Fibroblast of lung (primary cell): ENCODE measurements around the gene PTPRN.

Experiments used
- EZH2 ChIP-seq: IDR thresholded peaks from 2 replicates; pipeline ENCODE4 v1.5.1; 2012; ENCODE audit warnings: low read length, control low read depth, mild to moderate bottlenecking; ENCODE audit errors: missing control alignments
- TF ChIP-seq, protein P1 (sequence below), 2 donors: IDR thresholded peaks in 1 of 2; conservative IDR thresholded peaks in 1 of 2; 1 replicate in 1 of 2; 2 replicates in 1 of 2; pipeline ENCODE4 v1.5.1; 2011 to 2012; ENCODE audit warnings: low read length in 2 of 2, control low read depth in 1 of 2, inconsistent platforms in 1 of 2, low read depth in 1 of 2, mild to moderate bottlenecking in 1 of 2

DNA sequence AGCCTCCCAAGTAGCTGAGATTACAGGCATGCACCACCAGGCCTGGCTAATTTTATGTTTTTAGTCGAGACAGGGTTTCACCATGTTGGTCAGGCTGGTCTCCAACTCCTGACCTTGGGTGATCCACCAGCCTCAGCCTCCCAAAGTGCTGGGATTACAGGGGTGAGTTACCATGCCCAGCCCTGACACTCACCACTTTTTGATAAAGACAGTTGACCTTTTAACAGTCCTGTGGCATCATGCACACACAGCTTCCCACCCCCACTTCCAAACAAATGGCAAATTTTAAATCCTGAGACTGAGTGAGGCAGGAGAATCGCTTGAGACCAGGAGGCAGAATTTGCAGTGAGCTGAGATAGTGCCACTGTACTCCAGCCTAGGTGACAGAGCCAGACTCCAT lies 36.2 kb downstream of the PTPRN start:
- TF ChIP-seq, protein P1, sequence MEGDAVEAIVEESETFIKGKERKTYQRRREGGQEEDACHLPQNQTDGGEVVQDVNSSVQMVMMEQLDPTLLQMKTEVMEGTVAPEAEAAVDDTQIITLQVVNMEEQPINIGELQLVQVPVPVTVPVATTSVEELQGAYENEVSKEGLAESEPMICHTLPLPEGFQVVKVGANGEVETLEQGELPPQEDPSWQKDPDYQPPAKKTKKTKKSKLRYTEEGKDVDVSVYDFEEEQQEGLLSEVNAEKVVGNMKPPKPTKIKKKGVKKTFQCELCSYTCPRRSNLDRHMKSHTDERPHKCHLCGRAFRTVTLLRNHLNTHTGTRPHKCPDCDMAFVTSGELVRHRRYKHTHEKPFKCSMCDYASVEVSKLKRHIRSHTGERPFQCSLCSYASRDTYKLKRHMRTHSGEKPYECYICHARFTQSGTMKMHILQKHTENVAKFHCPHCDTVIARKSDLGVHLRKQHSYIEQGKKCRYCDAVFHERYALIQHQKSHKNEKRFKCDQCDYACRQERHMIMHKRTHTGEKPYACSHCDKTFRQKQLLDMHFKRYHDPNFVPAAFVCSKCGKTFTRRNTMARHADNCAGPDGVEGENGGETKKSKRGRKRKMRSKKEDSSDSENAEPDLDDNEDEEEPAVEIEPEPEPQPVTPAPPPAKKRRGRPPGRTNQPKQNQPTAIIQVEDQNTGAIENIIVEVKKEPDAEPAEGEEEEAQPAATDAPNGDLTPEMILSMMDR (conservative IDR thresholded peaks at IDR 0.05 in 1 of 2, IDR thresholded peaks at IDR 0.05 in 1 of 2; ENCODE audit: low read depth in 1 of 2, low read length in 2 of 2): no peak
- no peak for TF ChIP-seq EZH2
